ENCODE results near the gene SDCCAG8.

Gene SDCCAG8

GRCh38 chr1:243455760-243456651, 200.2 kb downstream of the SDCCAG8 start:
- DNase-seq, result no peak

GRCh38 chr1:243457363-243457982, 201.6 kb downstream of the SDCCAG8 start:
- DNase-seq, result no peak

GRCh38 chr1:243459059-243459458, 203.2 kb downstream of the SDCCAG8 start:
- DNase-seq, result no peak

- DNase-seq, result no peak
These were observed 205.9 kb downstream of the SDCCAG8 start for GRCh38 chr1:243461700-243462099.

- no peak for DNase-seq
These were observed 207.3 kb downstream of the SDCCAG8 start for GRCh38 chr1:243462929-243463697.

- DNase-seq, result peak in 2 of 51 donors; percentile 18 to 19
These were observed 209.2 kb downstream of the SDCCAG8 start for GRCh38 chr1:243465081-243465480.

GRCh38 chr1:243465738-243466137, 209.9 kb downstream of the SDCCAG8 start:
- DNase-seq, result no peak

GRCh38 chr1:243469497-243469896, 213.7 kb downstream of the SDCCAG8 start:
- no peak for DNase-seq

GRCh38 chr1:243470502-243470901, 214.7 kb downstream of the SDCCAG8 start:
- peak in 6 of 51 donors; percentile 21 to 40 (median 26) for DNase-seq

- peak in 4 of 51 donors; percentile 24 to 32 (median 28) for DNase-seq
These were observed 215.3 kb downstream of the SDCCAG8 start for GRCh38 chr1:243471026-243471685.

- DNase-seq, result no peak
These were observed 216.2 kb downstream of the SDCCAG8 start for GRCh38 chr1:243471754-243472745.

- DNase-seq, result peak in 1 of 51 donors; percentile 51
These were observed 217.6 kb downstream of the SDCCAG8 start for GRCh38 chr1:243473227-243474135.

- DNase-seq, result no peak
These were observed 218.5 kb downstream of the SDCCAG8 start for GRCh38 chr1:243474136-243474881.

- DNase-seq, result no peak
These were observed 219.1 kb downstream of the SDCCAG8 start for GRCh38 chr1:243474906-243475305.

GRCh38 chr1:243475966-243476365, 220.1 kb downstream of the SDCCAG8 start:
- DNase-seq, result peak in 36 of 51 donors; percentile 18 to 79 (median 58)

- DNase-seq, result no peak
These were observed 222.0 kb downstream of the SDCCAG8 start for GRCh38 chr1:243477731-243478290.

GRCh38 chr1:243481101-243481500, 225.3 kb downstream of the SDCCAG8 start:
- no peak for DNase-seq
